Hepatocyte (in vitro differentiated cells): ENCODE measurements around the gene GUCY2D.

ENCODE experiments used
- CTCF ChIP-seq: fragments of 200-600 bp; sonication (generic); IDR thresholded peaks from 2 replicates; pipeline ENCODE4 v1.5.1; 2016; ENCODE audit warnings: antibody characterized with exemption, mild to moderate bottlenecking; ENCODE audit not compliant: poor library complexity
- EZH2 ChIP-seq: fragments of 200-600 bp; sonication (generic); IDR thresholded peaks from 2 replicates; pipeline ENCODE4 v1.6.1; 2016; ENCODE audit warnings: antibody characterized with exemption, mild to moderate bottlenecking, borderline replicate concordance

GRCh38 chr17:7971651-7972050 is 30.8 kb upstream of the GUCY2D start:
- TF ChIP-seq EZH2 (no peak), CTCF (no peak)
